Mucosa of descending colon (tissue), 3 donors: Measurements from ENCODE around the gene TRPM1. TPM values are rescaled to one million over a fixed set of nuclear protein-coding genes. Genes with fewer than 3 reads are reported as not detected.
A peak's percentile ranks its signal among the peaks of the same experiment; 100 is the strongest.

Source experiments
- ATAC-seq: fragments of 200-7000 bp; cut with Tn5 transposase; one replicate; pipeline ENCODE4 v1.9.1; 2020; ENCODE audit warnings: mild to moderate bottlenecking, moderate library complexity
- DNase-seq, 3 donors: peaks; one replicate each; pipeline ENCODE4 v3.0.0-alpha.2; 2020
- H3K36me3 ChIP-seq: fragments of 200-600 bp; one replicate; pipeline ENCODE4 v1.8.0; 2021; ENCODE audit warnings: low read depth, mild to moderate bottlenecking
- H3K4me1 ChIP-seq: fragments of 200-600 bp; one replicate; pipeline ENCODE4 v1.8.0; 2021; ENCODE audit warnings: low read depth, mild to moderate bottlenecking
- H3K4me3 ChIP-seq: fragments of 200-600 bp; one replicate; pipeline ENCODE4 v1.8.0; 2021; ENCODE audit warnings: mild to moderate bottlenecking
- H3K9me3 ChIP-seq: fragments of 200-600 bp; one replicate; pipeline ENCODE4 v1.8.0; 2021; ENCODE audit warnings: mild to moderate bottlenecking
- intact Hi-C, 2 donors: fragments of 100-400 bp; cut with DNase I in 1 of 2; cut with micrococcal nuclease in 1 of 2; formaldehyde crosslinking; loops; one replicate each; pipeline versions ENCODE4 v1.11.0 to v1.11.1; 2022; cut with DNase I, micrococcal nuclease
- total RNA-seq, 3 donors: library from RNA; stranded (reverse); fragmentation: NEBNext Ultra II Directional in 2 of 3; extraction: Animal tissue kit (Norgen Biotek cat#: 25700) in 2 of 3; gene quantifications; one replicate each; pipeline versions ENCODE4 v1.2.1 to v1.2.4, GENCODE V29; 2021 to 2023
- TF ChIP-seq, protein P1 (sequence below): fragments of 200-600 bp; IDR thresholded peaks from one replicate; pipeline ENCODE4 v1.8.0; 2022; ENCODE audit warnings: antibody characterized with exemption, mild to moderate bottlenecking
- donor health status: DM: no; HTN: no; CAD: no; lungs with moderate emphysema.
- donor health status: DM: no; HTN: no; CAD: no.
- donor health status: DM: no; HTN: yes; CAD: no.

TRPM1 gene
- total RNA-seq, 3 donors from 2014 or later: not detected

- no peak for ATAC-seq
These were observed 23.6 kb downstream of the TRPM1 start for GRCh38 chr15:31077941-31078340.

GRCh38 chr15:31077181-31077580 is 24.3 kb downstream of the TRPM1 start:
- Histone ChIP-seq H3K36me3 (no peaks in the 10 kb centered on the region), H3K9me3 (no peaks in the 10 kb centered on the region), H3K4me1 (peaks cover 9% of the 10 kb centered on the region), H3K4me3 (no peak overlapping the region)
- DNase-seq: peak in 1 of 3 donors; percentile 51
- ATAC-seq: peak; percentile 83
- TF ChIP-seq, protein P1, sequence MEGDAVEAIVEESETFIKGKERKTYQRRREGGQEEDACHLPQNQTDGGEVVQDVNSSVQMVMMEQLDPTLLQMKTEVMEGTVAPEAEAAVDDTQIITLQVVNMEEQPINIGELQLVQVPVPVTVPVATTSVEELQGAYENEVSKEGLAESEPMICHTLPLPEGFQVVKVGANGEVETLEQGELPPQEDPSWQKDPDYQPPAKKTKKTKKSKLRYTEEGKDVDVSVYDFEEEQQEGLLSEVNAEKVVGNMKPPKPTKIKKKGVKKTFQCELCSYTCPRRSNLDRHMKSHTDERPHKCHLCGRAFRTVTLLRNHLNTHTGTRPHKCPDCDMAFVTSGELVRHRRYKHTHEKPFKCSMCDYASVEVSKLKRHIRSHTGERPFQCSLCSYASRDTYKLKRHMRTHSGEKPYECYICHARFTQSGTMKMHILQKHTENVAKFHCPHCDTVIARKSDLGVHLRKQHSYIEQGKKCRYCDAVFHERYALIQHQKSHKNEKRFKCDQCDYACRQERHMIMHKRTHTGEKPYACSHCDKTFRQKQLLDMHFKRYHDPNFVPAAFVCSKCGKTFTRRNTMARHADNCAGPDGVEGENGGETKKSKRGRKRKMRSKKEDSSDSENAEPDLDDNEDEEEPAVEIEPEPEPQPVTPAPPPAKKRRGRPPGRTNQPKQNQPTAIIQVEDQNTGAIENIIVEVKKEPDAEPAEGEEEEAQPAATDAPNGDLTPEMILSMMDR: no peak
- intact Hi-C loops: no loop called here

More at GRCh38 chr15:31077941-31078340, 23.6 kb downstream of the TRPM1 start:
- Histone ChIP-seq H3K4me1 (peaks cover 16% of the 10 kb centered on the region), H3K4me3 (no peak overlapping the region), H3K36me3 (no peaks in the 10 kb centered on the region), H3K9me3 (no peaks in the 10 kb centered on the region)
- intact Hi-C loops: no loop called here
- TF ChIP-seq, protein P1: no peak
- no peak for DNase-seq

- TF ChIP-seq, protein P1: no peak
- intact Hi-C loops: no loop called here
- H3K9me3 ChIP-seq: no peaks in the 10 kb centered on the region
- ATAC-seq (no peak), DNase-seq (no peak)
- H3K4me1 ChIP-seq: no peaks in the 10 kb centered on the region
- no peaks in the 10 kb centered on the region for H3K36me3 ChIP-seq
- H3K4me3 ChIP-seq: no peak overlapping the region
These were observed 27.2 kb downstream of the TRPM1 start for GRCh38 chr15:31074321-31074720.

DNA sequence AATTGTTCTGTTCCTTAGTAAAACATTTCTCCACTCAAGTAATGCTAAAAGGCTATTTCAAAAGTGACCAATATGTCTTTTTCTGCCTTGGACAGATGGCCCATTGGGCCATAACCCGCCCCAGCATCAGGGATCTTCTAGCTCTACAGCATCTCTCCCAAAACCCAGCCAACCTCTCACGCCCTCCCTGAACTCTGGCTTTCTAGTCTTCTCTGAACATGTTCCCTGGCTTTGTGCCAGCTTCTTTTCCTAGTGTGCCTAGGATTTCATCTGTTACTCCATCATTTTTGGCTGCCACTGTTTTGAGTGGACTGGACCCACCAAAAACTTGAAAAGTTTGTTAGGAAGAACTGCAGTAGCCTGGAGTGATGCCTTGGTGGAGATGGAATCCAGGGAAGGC is 30.7 kb downstream of the TRPM1 start:
- H3K4me1 ChIP-seq: no peaks in the 10 kb centered on the region
- H3K36me3 ChIP-seq: no peaks in the 10 kb centered on the region
- no peak overlapping the region for H3K4me3 ChIP-seq
- DNase-seq (no peak), ATAC-seq (no peak)
- no peaks in the 10 kb centered on the region for H3K9me3 ChIP-seq
- intact Hi-C loops: no loop called here
- TF ChIP-seq, protein P1: no peak

DNA sequence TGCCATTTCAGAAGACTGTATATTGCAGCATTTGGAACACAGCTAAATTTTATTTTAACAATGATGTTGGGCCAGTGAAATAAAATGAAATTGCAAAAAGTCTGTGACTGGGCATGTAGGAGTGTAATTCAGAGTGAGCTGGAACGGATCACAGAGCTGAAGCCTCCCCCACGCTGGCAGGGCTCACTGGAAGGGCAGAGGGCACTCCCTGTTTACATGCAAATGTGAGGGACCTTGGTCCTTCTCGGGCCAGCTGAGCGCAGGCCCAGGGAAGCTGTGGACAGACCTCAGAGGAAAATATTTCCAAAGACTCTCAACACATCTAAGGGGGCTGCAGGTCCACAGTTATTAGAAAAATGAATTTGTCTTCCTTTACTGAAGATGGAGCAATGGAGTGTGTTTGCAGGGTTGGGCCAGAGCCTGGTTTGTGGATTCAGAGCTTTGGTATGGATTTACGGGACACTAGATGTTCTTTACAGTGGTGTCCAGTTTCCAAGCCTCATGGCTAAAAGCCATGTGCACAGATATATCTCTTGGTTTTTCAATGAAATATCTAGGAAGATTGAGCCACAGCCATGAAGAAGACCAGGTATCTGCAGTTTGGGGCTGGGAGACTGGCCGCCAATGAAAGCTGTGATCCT is 32.0 kb downstream of the TRPM1 start:
- Histone ChIP-seq H3K4me3 (no peak overlapping the region), H3K4me1 (no peaks in the 10 kb centered on the region), H3K9me3 (no peaks in the 10 kb centered on the region), H3K36me3 (no peaks in the 10 kb centered on the region)
- DNase-seq: no peak
- TF ChIP-seq, protein P1: no peak
- ATAC-seq: peak; percentile 51
- intact Hi-C loops: loop anchor here in 1 of 2 donors (10.0 kb wide), 1 partner anchor 55 kb away; no protein-coding TSS in a partner anchor
